Measurements from ENCODE around the gene MAP1A. TPM values are rescaled to one million over a fixed set of nuclear protein-coding genes. Genes with fewer than 3 reads are reported as not detected.
"Not testable (repeated sequence)": the region's sequence is repeated elsewhere in the genome, so short reads cannot be mapped to it uniquely, and the experiment has no call there.

MAP1A gene
- total RNA-seq, 2 experiments from 2014 or later, result 8.7 to 9.3 TPM

DNA sequence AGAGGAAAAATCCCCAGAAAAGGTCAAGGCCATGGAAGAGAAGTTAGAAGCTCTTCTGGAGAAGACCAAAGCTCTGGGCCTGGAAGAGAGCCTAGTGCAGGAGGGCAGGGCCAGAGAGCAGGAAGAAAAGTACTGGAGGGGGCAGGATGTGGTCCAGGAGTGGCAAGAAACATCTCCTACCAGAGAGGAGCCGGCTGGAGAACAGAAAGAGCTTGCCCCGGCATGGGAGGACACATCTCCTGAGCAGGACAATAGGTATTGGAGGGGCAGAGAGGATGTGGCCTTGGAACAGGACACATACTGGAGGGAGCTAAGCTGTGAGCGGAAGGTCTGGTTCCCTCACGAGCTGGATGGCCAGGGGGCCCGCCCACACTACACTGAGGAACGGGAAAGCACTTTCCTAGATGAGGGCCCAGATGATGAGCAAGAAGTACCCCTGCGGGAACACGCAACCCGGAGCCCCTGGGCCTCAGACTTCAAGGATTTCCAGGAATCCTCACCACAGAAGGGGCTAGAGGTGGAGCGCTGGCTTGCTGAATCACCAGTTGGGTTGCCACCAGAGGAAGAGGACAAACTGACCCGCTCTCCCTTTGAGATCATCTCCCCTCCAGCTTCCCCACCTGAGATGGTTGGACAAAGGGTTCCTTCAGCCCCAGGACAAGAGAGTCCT lies 9.0 kb downstream of the MAP1A start:
- DNase-seq, result no peak
- Mint-ChIP-seq H3K27ac (no peak overlapping the region), H3K4me1 (peaks cover 18% of the 10 kb centered on the region), H3K27me3 (no peaks in the 10 kb centered on the region), H3K9me3 (no peaks in the 10 kb centered on the region), H3K4me3 (no peak overlapping the region), H3K36me3 (ENCODE audit: low read depth) (peaks cover 8% of the 10 kb centered on the region)
- ChIA-PET POLR2A (interaction anchor here (0.7 to 1.8 kb wide), 2 partner anchors 11 to 15 kb away, joined by 3 to 5 read pairs; no protein-coding TSS in a partner anchor), CTCF (interaction anchor here (0.9 kb wide), 1 partner anchor 12 kb away, joined by 4 read pairs; no protein-coding TSS in a partner anchor)

DNA sequence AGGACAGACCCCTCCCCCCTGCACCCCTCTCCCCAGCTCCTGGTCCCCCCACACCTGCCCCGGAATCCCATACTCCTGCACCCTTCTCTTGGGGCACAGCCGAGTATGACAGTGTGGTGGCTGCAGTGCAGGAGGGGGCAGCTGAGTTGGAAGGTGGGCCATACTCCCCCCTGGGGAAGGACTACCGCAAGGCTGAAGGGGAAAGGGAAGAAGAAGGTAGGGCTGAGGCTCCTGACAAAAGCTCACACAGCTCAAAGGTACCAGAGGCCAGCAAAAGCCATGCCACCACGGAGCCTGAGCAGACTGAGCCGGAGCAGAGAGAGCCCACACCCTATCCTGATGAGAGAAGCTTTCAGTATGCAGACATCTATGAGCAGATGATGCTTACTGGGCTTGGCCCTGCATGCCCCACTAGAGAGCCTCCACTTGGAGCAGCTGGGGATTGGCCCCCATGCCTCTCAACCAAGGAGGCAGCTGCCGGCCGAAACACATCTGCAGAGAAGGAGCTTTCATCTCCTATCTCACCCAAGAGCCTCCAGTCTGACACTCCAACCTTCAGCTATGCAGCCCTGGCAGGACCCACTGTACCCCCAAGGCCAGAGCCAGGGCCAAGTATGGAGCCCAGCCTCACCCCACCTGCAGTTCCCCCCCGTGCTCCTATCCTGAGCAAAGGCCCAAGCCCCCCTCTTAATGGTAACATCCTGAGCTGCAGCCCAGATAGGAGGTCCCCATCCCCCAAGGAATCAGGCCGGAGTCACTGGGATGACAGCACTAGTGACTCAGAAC lies 9.8 kb downstream of the MAP1A start:
- no peak for DNase-seq
- H3K27ac Mint-ChIP-seq, result no peak overlapping the region
- peaks cover 18% of the 10 kb centered on the region for H3K4me1 Mint-ChIP-seq
- ChIA-PET CTCF (no interaction called here), POLR2A (interaction anchor here (1.0 to 1.8 kb wide), 3 partner anchors 9 to 16 kb away, joined by 3 to 5 read pairs (median 3); no protein-coding TSS in a partner anchor)
- H3K9me3 Mint-ChIP-seq, result no peaks in the 10 kb centered on the region
- no peak overlapping the region for H3K4me3 Mint-ChIP-seq
- peaks cover 8% of the 10 kb centered on the region for H3K36me3 Mint-ChIP-seq (ENCODE audit: low read depth)
- no peaks in the 10 kb centered on the region for H3K27me3 Mint-ChIP-seq

DNA sequence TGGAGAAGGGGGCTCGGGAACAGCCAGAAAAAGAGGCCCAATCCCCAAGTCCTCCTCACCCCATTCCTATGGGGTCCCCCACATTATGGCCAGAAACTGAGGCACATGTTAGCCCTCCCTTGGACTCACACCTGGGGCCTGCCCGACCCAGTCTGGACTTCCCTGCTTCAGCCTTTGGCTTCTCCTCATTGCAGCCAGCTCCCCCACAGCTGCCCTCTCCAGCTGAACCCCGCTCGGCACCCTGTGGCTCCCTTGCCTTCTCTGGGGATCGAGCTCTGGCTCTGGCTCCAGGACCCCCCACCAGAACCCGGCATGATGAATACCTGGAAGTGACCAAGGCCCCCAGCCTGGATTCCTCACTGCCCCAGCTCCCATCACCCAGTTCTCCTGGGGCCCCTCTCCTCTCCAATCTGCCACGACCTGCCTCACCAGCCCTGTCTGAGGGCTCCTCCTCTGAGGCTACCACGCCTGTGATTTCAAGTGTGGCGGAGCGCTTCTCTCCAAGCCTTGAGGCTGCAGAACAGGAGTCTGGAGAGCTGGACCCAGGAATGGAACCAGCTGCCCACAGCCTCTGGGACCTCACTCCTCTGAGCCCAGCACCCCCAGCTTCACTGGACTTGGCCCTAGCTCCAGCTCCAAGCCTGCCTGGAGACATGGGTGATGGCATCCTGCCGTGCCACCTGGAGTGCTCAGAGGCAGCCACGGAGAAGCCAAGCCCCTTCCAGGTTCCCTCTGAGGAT lies 10.6 kb downstream of the MAP1A start:
- Mint-ChIP-seq H3K36me3 (ENCODE audit: low read depth) (peaks cover 7% of the 10 kb centered on the region), H3K9me3 (no peaks in the 10 kb centered on the region), H3K4me1 (peaks cover 18% of the 10 kb centered on the region), H3K27me3 (no peaks in the 10 kb centered on the region), H3K27ac (no peak overlapping the region), H3K4me3 (no peak overlapping the region)
- POLR2A ChIA-PET, result interaction anchor here (1.0 to 1.8 kb wide), 3 partner anchors 10 to 17 kb away, joined by 3 to 5 read pairs (median 3); no protein-coding TSS in a partner anchor
- CTCF ChIA-PET, result no interaction called here
- no peak for DNase-seq

DNA sequence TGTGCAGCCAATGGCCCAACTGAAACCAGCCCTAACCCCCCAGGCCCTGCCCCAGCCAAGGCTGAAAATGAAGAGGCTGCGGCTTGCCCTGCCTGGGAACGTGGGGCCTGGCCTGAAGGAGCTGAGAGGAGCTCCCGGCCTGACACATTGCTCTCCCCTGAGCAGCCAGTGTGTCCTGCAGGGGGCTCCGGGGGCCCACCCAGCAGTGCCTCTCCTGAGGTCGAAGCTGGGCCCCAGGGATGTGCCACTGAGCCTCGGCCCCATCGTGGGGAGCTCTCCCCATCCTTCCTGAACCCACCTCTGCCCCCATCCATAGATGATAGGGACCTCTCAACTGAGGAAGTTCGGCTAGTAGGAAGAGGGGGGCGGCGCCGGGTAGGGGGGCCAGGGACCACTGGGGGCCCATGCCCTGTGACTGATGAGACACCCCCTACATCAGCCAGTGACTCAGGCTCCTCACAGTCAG lies 11.2 kb downstream of the MAP1A start:
- Mint-ChIP-seq H3K4me3 (no peak overlapping the region), H3K9me3 (no peaks in the 10 kb centered on the region), H3K4me1 (peaks cover 18% of the 10 kb centered on the region), H3K27me3 (no peaks in the 10 kb centered on the region), H3K36me3 (ENCODE audit: low read depth) (peaks cover 4% of the 10 kb centered on the region), H3K27ac (no peak overlapping the region)
- no peak for DNase-seq
- CTCF ChIA-PET, result no interaction called here
- POLR2A ChIA-PET, result no interaction called here

DNA sequence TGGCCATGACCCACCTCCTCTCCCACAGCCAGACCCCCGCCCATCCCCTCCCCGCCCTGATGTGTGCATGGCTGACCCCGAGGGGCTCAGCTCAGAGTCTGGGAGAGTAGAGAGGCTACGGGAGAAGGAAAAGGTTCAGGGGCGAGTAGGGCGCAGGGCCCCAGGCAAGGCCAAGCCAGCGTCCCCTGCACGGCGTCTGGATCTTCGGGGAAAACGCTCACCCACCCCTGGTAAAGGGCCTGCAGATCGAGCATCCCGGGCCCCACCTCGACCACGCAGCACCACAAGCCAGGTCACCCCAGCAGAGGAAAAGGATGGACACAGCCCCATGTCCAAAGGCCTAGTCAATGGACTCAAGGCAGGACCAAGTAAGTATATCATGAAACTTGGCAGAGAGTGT lies 11.7 kb downstream of the MAP1A start:
- H3K9me3 Mint-ChIP-seq, result no peaks in the 10 kb centered on the region
- H3K4me3 Mint-ChIP-seq, result no peak overlapping the region
- DNase-seq, result no peak
- H3K27me3 Mint-ChIP-seq, result no peaks in the 10 kb centered on the region
- POLR2A ChIA-PET, result no interaction called here
- CTCF ChIA-PET, result no interaction called here
- no peak overlapping the region for H3K27ac Mint-ChIP-seq
- peaks cover 4% of the 10 kb centered on the region for H3K36me3 Mint-ChIP-seq (ENCODE audit: low read depth)
- H3K4me1 Mint-ChIP-seq, result peaks cover 18% of the 10 kb centered on the region

DNA sequence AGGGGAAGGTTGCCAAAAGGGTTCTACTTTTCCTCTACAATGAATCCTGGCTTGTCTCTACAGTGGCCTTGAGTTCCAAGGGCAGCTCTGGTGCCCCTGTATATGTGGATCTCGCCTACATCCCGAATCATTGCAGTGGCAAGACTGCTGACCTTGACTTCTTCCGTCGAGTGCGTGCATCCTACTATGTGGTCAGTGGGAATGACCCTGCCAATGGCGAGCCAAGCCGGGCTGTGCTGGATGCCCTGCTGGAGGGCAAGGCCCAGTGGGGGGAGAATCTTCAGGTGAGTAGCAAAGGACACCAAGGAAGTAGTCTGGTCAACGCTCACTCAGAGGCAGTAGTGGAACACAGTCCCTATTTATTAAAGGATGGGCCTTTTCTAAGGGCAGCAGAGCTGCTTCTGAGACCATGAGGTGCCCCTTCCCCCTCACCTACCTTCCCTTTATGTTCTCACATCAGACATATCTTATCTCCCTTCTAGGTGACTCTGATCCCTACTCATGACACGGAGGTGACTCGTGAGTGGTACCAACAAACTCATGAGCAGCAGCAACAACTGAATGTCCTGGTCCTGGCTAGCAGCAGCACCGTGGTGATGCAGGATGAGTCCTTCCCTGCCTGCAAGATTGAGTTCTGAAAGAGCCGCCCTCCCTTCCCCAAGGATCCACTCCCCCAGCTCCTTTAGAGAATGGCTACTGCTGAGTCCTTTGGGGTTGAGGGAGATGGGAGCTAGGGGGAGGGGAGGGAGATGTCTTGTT lies 12.4 kb downstream of the MAP1A start:
- Mint-ChIP-seq H3K27ac (no peak overlapping the region), H3K27me3 (no peaks in the 10 kb centered on the region), H3K4me1 (peaks cover 17% of the 10 kb centered on the region), H3K4me3 (no peak overlapping the region), H3K9me3 (no peaks in the 10 kb centered on the region), H3K36me3 (ENCODE audit: low read depth) (peaks cover 4% of the 10 kb centered on the region)
- no peak for DNase-seq
- ChIA-PET POLR2A (no interaction called here), CTCF (no interaction called here)

DNA sequence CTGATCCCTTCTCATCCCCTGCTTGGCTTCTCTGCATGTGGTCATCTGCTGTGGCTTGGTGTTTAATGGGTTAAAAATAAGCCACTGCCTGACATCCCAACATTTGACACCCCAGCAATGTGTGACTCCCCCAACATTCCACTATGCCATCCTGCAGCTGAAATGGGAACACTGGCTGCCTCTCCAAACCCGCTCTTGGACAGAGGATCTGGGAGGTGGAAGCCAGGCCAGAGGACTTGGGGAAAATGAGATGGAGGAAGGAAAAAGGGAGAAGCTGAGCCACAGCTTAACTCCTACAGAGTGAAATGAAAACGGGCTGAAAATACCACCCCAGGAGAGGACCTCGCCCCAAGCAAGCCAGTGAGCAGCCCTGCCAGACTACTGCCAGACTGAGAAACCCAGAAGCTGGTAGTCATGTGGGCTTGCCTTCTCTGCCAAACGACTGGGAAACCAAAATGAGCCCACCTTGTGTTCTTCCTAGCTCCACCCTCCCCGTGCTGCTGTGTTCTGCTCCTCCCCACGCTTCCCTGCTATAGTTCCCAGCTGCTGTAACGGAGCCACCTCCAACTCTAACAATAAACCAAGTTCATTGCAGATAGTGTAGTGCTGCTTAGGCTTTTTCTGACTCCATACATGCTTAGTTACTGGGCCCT lies 13.7 kb downstream of the MAP1A start:
- Mint-ChIP-seq H3K27ac (no peak overlapping the region), H3K27me3 (no peaks in the 10 kb centered on the region), H3K4me3 (no peak overlapping the region), H3K4me1 (peaks cover 4% of the 10 kb centered on the region), H3K36me3 (ENCODE audit: low read depth) (no peaks in the 10 kb centered on the region), H3K9me3 (no peaks in the 10 kb centered on the region)
- no peak for DNase-seq
- ChIA-PET CTCF (no interaction called here), POLR2A (no interaction called here)

DNA sequence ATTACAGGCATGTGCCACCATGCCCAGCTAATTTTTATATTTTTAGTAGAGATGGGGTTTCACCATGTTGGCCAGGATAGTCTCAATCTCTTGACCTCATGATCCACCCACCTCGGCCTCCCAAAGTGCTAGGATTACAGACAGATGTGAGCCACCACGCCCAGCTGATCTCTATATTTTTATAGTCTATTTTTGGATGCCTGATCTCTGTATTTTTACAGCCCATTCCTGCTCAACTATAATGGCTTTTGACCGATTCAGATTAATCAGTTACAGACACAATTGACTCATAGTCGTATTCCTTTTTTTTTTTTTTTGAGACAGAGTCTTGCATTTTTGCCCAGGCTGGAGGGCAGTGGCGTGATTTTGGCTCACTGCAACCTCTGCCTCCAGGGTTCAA lies 15.4 kb downstream of the MAP1A start:
- not testable (repeated sequence) for H3K27me3 Mint-ChIP-seq; H3K36me3 Mint-ChIP-seq (ENCODE audit: low read depth); H3K27ac Mint-ChIP-seq; DNase-seq; H3K4me3 Mint-ChIP-seq; H3K4me1 Mint-ChIP-seq; H3K9me3 Mint-ChIP-seq
- ChIA-PET CTCF (interaction anchor here (0.6 kb wide), 1 partner anchor 223 kb away, joined by 5 read pairs; no protein-coding TSS in a partner anchor), POLR2A (interaction anchor here (1.6 kb wide), 1 partner anchor 22 kb away, joined by 3 read pairs; no protein-coding TSS in a partner anchor)

DNA sequence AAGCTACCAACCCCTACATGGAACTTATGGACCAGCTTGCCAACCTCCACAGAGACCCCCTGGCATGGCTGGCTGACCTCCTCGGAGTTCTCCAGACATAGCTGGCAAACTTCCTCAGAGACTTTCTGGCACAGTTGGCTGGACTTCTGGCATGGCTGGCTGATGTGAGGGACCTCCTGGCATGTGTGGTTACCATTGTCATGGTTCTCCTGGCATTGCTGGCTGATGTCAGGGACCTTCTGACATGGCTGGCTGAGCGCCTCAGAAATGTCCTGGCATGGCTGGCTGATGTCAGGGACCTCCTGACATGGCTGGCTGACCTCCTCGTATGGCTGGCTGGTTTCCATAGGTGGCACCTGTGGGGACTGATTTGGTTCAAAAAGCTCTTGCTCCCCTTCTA lies 17.5 kb downstream of the MAP1A start:
- no peaks in the 10 kb centered on the region for H3K4me1 Mint-ChIP-seq
- no peaks in the 10 kb centered on the region for H3K36me3 Mint-ChIP-seq (ENCODE audit: low read depth)
- no peak overlapping the region for H3K4me3 Mint-ChIP-seq
- ChIA-PET POLR2A (interaction anchor here (0.7 kb wide), 1 partner anchor 94 kb away, joined by 4 read pairs; no protein-coding TSS in a partner anchor), CTCF (no interaction called here)
- no peak for DNase-seq
- H3K27me3 Mint-ChIP-seq, result no peaks in the 10 kb centered on the region
- H3K9me3 Mint-ChIP-seq, result no peaks in the 10 kb centered on the region
- no peak overlapping the region for H3K27ac Mint-ChIP-seq

DNA sequence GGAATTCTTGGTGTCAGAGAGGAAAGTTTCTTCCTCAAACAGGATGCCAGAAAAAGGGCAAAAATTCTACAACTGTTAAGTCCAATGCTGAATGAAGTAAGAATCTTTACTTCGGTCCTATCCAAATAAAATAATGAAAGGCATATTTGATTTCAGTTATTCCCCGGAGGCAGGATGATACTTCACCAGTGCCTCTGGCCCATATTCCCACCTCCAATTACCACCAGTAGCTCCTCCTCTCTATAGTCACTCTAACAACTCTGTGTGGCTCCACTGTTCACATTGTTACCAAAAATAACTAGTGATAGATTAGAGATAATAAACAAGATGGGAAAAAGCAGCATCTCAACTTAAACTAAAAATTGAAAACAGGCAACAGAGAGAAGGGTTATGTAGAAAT lies 20.7 kb downstream of the MAP1A start:
- H3K36me3 Mint-ChIP-seq (ENCODE audit: low read depth), result no peaks in the 10 kb centered on the region
- no peaks in the 10 kb centered on the region for H3K27me3 Mint-ChIP-seq
- no peaks in the 10 kb centered on the region for H3K9me3 Mint-ChIP-seq
- no peak overlapping the region for H3K4me3 Mint-ChIP-seq
- H3K27ac Mint-ChIP-seq, result no peak overlapping the region
- CTCF ChIA-PET, result no interaction called here
- peaks cover 4% of the 10 kb centered on the region for H3K4me1 Mint-ChIP-seq
- DNase-seq, result no peak
- POLR2A ChIA-PET, result no interaction called here

DNA sequence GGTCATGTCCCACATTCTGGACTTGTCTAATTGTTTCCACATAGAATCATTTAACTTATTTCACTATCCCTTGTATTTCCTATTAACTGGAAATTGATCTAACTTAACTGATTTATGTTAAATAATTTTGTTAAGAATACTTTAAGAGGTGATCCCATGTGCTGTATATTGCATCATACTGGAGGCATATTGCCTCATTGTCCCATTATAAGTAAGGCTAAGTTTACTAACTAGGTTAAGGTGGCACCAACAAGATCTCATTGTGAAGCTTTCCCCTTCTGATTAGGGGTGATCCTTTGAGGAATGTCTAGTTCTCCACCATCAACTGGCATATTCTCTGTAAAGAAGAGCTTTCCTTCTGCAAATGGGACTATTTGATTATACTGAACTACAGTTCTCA lies 24.4 kb downstream of the MAP1A start:
- ChIA-PET CTCF (interaction anchor here (0.6 to 1.5 kb wide), 5 partner anchors 28 to 996 kb away, joined by 3 to 4 read pairs (median 3); partner anchors contain the start of gene TP53BP1), POLR2A (no interaction called here)
- H3K27me3 Mint-ChIP-seq, result no peaks in the 10 kb centered on the region

DNA sequence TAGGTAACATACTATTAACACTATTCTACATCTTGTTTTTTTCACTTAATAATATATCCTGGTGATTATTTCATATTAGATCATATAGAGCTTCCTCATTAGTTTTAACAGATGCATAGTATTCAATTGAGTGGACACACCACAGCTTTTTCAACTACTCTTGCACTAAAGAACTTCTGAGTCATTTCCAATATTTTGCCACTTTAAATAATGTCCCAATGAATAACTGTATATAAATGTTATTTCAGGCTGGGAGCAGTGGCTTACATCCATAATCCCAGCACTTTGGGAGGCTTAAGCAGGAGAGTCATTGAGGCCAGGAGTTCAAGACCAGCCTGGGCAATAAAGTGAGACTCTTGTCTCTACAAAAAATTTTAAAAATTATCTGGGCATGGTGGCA lies 26.9 kb downstream of the MAP1A start:
- CTCF ChIA-PET, result no interaction called here
- no peak for DNase-seq

More for the DNA sequence above, 24.4 kb downstream of the MAP1A start:
- Mint-ChIP-seq H3K27ac (no peak overlapping the region), H3K4me1 (peaks cover 4% of the 10 kb centered on the region), H3K36me3 (ENCODE audit: low read depth) (no peaks in the 10 kb centered on the region), H3K4me3 (no peak overlapping the region), H3K9me3 (no peaks in the 10 kb centered on the region)
- DNase-seq, result no peak

More for the DNA sequence above, 26.9 kb downstream of the MAP1A start:
- Mint-ChIP-seq H3K36me3 (ENCODE audit: low read depth) (peaks cover 7% of the 10 kb centered on the region), H3K27ac (no peak overlapping the region), H3K9me3 (no peaks in the 10 kb centered on the region), H3K4me3 (no peak overlapping the region), H3K4me1 (peaks cover 4% of the 10 kb centered on the region), H3K27me3 (no peaks in the 10 kb centered on the region)
- POLR2A ChIA-PET, result no interaction called here

All from activated CD4-positive, alpha-beta memory T cell treated with anti-CD3 and anti-CD28 coated beads, Interleukin-2, amount 10 ng/mL, durations not matched to agents 7 days and 5 days (primary cell).